H1 (cell line): ENCODE results near the gene MINDY3. TPM values are rescaled to one million over a fixed set of nuclear protein-coding genes. Genes with fewer than 3 reads are reported as not detected.

Experiments used
- ATF3 ChIP-seq: IDR thresholded peaks from 2 replicates; pipeline ENCODE4 v1.6.1; 2011; ENCODE audit warnings: low read depth, mild to moderate bottlenecking, low read length; ENCODE audit not compliant: insufficient read depth
- CHD7 ChIP-seq: fragments of 300-600 bp; sonication (generic); IDR thresholded peaks from 2 replicates; pipeline ENCODE4 v1.7.1; 2012; ENCODE audit warnings: low read length, moderate library complexity, mild to moderate bottlenecking, inconsistent platforms; ENCODE audit not compliant: insufficient replicate concordance
- POU5F1 ChIP-seq: IDR thresholded peaks from 2 replicates; pipeline ENCODE4 v1.6.1; 2011; ENCODE audit warnings: low read depth, mild to moderate bottlenecking, low read length, moderate library complexity
- RXRA ChIP-seq: IDR thresholded peaks from 2 replicates; pipeline ENCODE4 v1.6.1; 2011; ENCODE audit warnings: low read depth, mild to moderate bottlenecking, low read length, moderate library complexity; ENCODE audit not compliant: insufficient read depth
- SAP30 ChIP-seq: fragments of 300-600 bp; sonication (generic); IDR thresholded peaks from 2 replicates; pipeline ENCODE4 v1.7.1; 2012; ENCODE audit warnings: low read length, moderate library complexity, mild to moderate bottlenecking, inconsistent platforms; ENCODE audit not compliant: insufficient read depth, insufficient replicate concordance
- SIRT6 ChIP-seq: IDR thresholded peaks from one replicate; pipeline ENCODE4 v1.7.1; 2012; ENCODE audit warnings: low read length, inconsistent platforms
- TEAD4 ChIP-seq: IDR thresholded peaks from 2 replicates; pipeline ENCODE4 v1.6.1; 2012; ENCODE audit warnings: low read depth, low read length, inconsistent platforms, mixed read lengths
- polyA plus RNA-seq, 7 experiments: library from polyadenylated mRNA; depleted of rRNA in 3 of 7; stranded (reverse) in 5 of 7; unstranded in 2 of 7; fragments of >200 nt in 5 of 7; fragments of 200-250 nt in 2 of 7; gene quantifications; 1 replicate in 5 of 7; 2 replicates in 1 of 7; 4 replicates in 1 of 7; pipeline versions ENCODE4 v1.2.1 to v1.2.3, GENCODE V29; 2011 to 2013; ENCODE audit warnings: missing spikeins in 2 of 7, mixed read lengths in 2 of 7
- total RNA-seq: library from RNA; stranded (reverse); fragmentation: NEBNext Ultra II Directional; extraction: Animal tissue kit (Norgen Biotek cat#: 25700); gene quantifications from 2 replicates; pipeline ENCODE4 v1.2.1, GENCODE V29; 2021

MINDY3 gene
- total and polyA plus RNA-seq, 2 of the 8 experiments (the other 6 are each of a cell fraction or from before 2014, with no cell fraction given) = 4.6 to 13.6 TPM

GRCh38 chr10:15857107-15857575, 3.2 kb downstream of the MINDY3 start (continued):
- TF ChIP-seq CHD7 = no peak
- no peak for TF ChIP-seq POU5F1
- no peak for TF ChIP-seq TEAD4
- no peak for TF ChIP-seq SAP30
- no peak for TF ChIP-seq SIRT6
- TF ChIP-seq ATF3 = no peak
- TF ChIP-seq RXRA = no peak
